ENCODE data around the gene SEC23B.
"Not testable (repeated sequence)": the region's sequence is repeated elsewhere in the genome, so short reads cannot be mapped to it uniquely, and the experiment has no call there.

SEC23B gene

DNA sequence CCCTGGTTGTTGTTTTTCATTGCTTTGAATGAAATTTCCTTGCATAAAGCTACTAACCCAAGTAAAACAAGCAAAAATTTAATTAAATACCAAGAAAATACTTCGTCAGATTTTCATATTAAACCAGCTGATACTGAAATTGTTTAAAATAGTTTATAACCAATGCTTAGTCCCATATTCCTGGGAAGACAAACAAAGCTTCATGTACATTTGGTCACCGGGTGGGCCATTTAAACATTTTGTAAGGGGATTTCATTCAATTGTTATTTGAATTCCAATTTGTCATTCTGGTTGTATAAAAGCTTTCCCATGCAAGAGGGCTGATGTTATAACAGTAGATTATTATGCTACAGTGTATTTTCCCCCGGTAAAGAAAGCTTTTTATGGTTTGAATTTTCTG is 10.1 kb upstream of the SEC23B start:
- Histone ChIP-seq H3K9me3 (ENCODE audit: control insufficient read depth, insufficient read depth, low read length) (no peaks in the 10 kb centered on the region), H3K27me3 (ENCODE audit: control insufficient read depth, insufficient read depth, low read length) (no peaks in the 10 kb centered on the region), H3K9ac (ENCODE audit: low read depth, low read length) (no peak overlapping the region), H3K36me3 (ENCODE audit: control insufficient read depth, insufficient read depth, low read length) (no peaks in the 10 kb centered on the region), H3K4me3 (ENCODE audit: low read depth, low read length) (no peak overlapping the region), H3K4me1 (ENCODE audit: control insufficient read depth, insufficient read depth, low read length) (no peaks in the 10 kb centered on the region)

DNA sequence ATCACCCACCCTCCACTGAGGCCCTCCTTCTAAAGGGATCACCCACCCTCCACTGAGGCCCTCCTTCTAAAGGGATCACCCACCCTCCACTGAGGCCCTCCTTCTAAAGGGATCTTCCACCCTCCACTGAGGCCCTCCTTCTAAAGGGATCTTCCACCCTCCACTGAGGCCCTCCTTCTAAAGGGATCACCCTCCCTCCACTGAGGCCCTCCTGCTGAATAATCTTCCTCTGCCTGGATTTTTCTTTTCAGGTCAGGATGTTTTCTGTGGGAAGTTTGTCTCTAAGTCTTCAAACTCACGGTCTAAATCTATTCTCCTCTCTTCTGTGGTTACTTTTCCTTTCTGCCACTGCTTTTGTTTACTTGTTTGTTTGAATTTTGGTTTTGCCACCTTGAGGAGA is 6.1 kb upstream of the SEC23B start:
- H3K9me3 ChIP-seq (ENCODE audit: control insufficient read depth, insufficient read depth, low read length); H3K4me3 ChIP-seq (ENCODE audit: low read depth, low read length); H3K36me3 ChIP-seq (ENCODE audit: control insufficient read depth, insufficient read depth, low read length); H3K4me1 ChIP-seq (ENCODE audit: control insufficient read depth, insufficient read depth, low read length); H3K27me3 ChIP-seq (ENCODE audit: control insufficient read depth, insufficient read depth, low read length); H3K9ac ChIP-seq (ENCODE audit: low read depth, low read length): not testable (repeated sequence)

DNA sequence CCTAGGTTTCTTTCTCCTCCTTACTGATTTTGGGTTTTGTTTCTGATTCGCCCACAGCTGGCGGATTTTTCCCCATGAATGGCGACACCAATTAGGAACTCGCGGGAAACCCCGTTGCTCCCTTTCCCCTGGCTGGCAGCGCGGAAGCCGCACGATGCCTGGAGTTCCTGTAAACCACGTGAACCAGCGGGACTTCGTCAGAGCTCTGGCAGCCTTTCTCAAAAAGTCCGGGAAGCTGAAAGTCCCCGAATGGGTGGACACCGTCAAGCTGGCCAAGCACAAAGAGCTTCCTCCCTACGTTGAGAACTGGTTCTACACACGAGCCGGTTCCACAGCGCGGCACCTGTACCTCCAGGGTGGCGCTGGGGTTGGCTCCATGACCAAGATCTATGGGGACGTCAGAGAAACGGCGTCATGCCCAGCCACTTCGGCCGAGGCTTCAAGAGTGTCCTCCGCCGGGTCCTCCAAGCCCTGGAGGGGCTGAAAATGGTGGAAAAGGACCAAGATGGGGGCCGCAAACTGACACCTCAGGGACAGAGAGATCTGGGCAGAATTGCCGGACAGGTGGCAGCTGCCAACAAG is 3.2 kb upstream of the SEC23B start:
- no peak overlapping the region for H3K9ac ChIP-seq (ENCODE audit: low read depth, low read length)
- no peak overlapping the region for H3K4me3 ChIP-seq (ENCODE audit: low read depth, low read length)
- no peaks in the 10 kb centered on the region for H3K9me3 ChIP-seq (ENCODE audit: control insufficient read depth, insufficient read depth, low read length)
- H3K4me1 ChIP-seq (ENCODE audit: control insufficient read depth, insufficient read depth, low read length) = no peaks in the 10 kb centered on the region
- H3K36me3 ChIP-seq (ENCODE audit: control insufficient read depth, insufficient read depth, low read length) = no peaks in the 10 kb centered on the region
- no peaks in the 10 kb centered on the region for H3K27me3 ChIP-seq (ENCODE audit: control insufficient read depth, insufficient read depth, low read length)

DNA sequence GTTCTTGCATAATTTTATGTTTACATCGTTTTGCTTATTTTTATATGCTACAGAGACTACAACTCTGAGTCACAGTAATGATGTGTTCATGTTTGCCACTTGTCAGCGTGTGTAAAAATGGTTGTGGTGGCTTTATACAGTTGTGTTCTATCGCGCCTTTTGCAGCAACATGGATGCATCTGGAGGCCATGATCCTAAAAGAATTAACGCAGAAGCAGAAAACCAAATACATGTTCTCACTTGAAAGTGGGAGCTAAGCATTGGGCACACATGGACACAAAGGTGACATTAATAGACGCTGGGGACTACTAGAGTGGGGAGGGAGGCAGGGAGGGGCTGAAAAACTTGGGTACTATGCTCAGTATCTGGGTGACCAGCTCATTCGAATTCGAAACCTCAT is 996 bp upstream of the SEC23B start:
- Histone ChIP-seq H3K9me3 (ENCODE audit: control insufficient read depth, insufficient read depth, low read length) (no peaks in the 10 kb centered on the region), H3K9ac (ENCODE audit: low read depth, low read length) (peak overlapping the region; percentile 48), H3K27me3 (ENCODE audit: control insufficient read depth, insufficient read depth, low read length) (no peaks in the 10 kb centered on the region), H3K36me3 (ENCODE audit: control insufficient read depth, insufficient read depth, low read length) (peaks cover 6% of the 10 kb centered on the region), H3K4me3 (ENCODE audit: low read depth, low read length) (peak overlapping the region; percentile 89), H3K4me1 (ENCODE audit: control insufficient read depth, insufficient read depth, low read length) (no peaks in the 10 kb centered on the region)

DNA sequence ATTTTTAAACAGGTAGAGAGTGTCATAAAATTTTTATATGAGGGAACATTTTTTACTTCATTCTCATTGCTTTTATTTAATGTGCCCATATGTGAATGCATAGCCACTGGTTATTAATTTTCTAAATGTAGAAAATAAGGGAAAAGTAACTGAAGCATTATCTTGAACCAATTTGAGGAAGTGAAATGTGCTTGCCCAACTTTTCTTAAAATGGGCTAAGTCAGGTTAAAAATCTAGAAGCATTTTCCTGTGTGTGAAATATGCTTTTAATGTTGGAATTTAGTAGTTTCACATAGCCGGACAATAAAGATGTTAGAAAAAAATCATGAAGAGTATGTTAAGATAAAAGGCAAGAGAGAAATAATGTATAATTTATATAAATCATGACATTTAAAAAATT is 3.8 kb downstream of the SEC23B start:
- H3K27me3 ChIP-seq (ENCODE audit: control insufficient read depth, insufficient read depth, low read length) = no peaks in the 10 kb centered on the region
- H3K9ac ChIP-seq (ENCODE audit: low read depth, low read length) = no peak overlapping the region
- peaks cover 16% of the 10 kb centered on the region for H3K36me3 ChIP-seq (ENCODE audit: control insufficient read depth, insufficient read depth, low read length)
- H3K4me3 ChIP-seq (ENCODE audit: low read depth, low read length) = no peak overlapping the region
- no peaks in the 10 kb centered on the region for H3K4me1 ChIP-seq (ENCODE audit: control insufficient read depth, insufficient read depth, low read length)
- no peaks in the 10 kb centered on the region for H3K9me3 ChIP-seq (ENCODE audit: control insufficient read depth, insufficient read depth, low read length)

DNA sequence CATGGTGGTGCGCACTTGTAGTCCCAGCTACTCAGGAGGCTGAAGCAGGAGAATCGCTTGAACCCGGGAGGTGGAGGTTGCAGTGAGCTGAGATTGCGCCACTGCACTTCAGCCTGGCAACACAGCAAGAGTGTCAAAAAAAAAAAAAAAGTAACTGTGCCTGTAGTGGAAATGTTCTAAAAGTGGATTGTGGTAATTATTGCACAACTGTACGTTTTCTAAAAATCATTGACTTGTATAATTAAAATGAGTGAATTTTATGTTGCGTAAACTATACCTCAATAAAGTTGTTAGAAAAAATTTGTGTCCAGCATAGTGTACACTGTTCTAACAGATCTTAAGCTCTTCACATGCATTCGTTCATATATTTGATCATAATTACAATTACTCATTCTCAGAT is 5.5 kb downstream of the SEC23B start:
- H3K4me3 ChIP-seq (ENCODE audit: low read depth, low read length) = no peak overlapping the region
- H3K27me3 ChIP-seq (ENCODE audit: control insufficient read depth, insufficient read depth, low read length) = no peaks in the 10 kb centered on the region
- no peaks in the 10 kb centered on the region for H3K9me3 ChIP-seq (ENCODE audit: control insufficient read depth, insufficient read depth, low read length)
- peaks cover 18% of the 10 kb centered on the region for H3K36me3 ChIP-seq (ENCODE audit: control insufficient read depth, insufficient read depth, low read length)
- H3K9ac ChIP-seq (ENCODE audit: low read depth, low read length) = no peak overlapping the region
- no peaks in the 10 kb centered on the region for H3K4me1 ChIP-seq (ENCODE audit: control insufficient read depth, insufficient read depth, low read length)

DNA sequence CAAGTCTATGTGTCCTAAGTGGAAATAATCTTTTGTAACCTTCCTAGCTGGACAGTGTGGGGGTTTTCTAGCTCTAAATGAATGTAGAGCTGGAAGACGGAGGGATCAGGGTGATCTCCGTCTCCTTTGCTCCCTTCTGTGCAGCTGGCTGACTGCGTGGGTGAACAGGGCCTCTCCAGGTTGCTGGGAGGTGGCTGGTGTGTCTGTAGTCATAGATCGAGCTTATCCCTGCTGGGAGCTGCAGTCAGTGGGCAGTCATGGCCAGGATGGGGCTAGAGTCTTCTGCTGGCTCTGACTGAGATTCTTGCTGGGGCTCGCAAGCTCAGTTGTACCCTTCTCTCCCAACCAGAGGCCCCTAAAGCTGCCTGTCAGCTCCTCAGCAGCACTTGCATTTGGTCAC is 6.4 kb downstream of the SEC23B start:
- no peak overlapping the region for H3K9ac ChIP-seq (ENCODE audit: low read depth, low read length)
- no peak overlapping the region for H3K4me3 ChIP-seq (ENCODE audit: low read depth, low read length)
- no peaks in the 10 kb centered on the region for H3K27me3 ChIP-seq (ENCODE audit: control insufficient read depth, insufficient read depth, low read length)
- H3K9me3 ChIP-seq (ENCODE audit: control insufficient read depth, insufficient read depth, low read length) = no peaks in the 10 kb centered on the region
- peaks cover 18% of the 10 kb centered on the region for H3K36me3 ChIP-seq (ENCODE audit: control insufficient read depth, insufficient read depth, low read length)
- no peaks in the 10 kb centered on the region for H3K4me1 ChIP-seq (ENCODE audit: control insufficient read depth, insufficient read depth, low read length)

DNA sequence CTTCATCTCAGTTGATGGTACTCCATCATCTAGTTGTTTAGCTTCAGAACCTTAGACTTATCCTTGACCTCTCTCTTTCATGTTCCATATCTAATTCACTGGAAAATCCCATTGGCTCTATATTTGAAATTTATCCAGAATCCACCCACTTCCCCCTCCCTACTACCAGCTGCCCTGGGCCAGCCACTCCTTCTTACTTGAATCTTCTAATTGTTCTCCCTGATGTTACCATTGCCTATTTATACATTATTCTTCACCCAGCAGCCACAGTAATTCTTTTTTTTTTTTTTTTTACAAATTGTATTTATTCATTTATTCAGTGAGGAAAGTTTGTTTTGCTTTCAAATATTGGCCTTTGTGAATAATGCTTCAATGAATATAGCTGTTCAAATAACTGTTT is 8.2 kb downstream of the SEC23B start:
- H3K27me3 ChIP-seq (ENCODE audit: control insufficient read depth, insufficient read depth, low read length) = no peaks in the 10 kb centered on the region
- H3K9me3 ChIP-seq (ENCODE audit: control insufficient read depth, insufficient read depth, low read length) = no peaks in the 10 kb centered on the region
- H3K36me3 ChIP-seq (ENCODE audit: control insufficient read depth, insufficient read depth, low read length) = peaks cover 14% of the 10 kb centered on the region
- no peak overlapping the region for H3K9ac ChIP-seq (ENCODE audit: low read depth, low read length)
- H3K4me1 ChIP-seq (ENCODE audit: control insufficient read depth, insufficient read depth, low read length) = no peaks in the 10 kb centered on the region
- H3K4me3 ChIP-seq (ENCODE audit: low read depth, low read length) = no peak overlapping the region

DNA sequence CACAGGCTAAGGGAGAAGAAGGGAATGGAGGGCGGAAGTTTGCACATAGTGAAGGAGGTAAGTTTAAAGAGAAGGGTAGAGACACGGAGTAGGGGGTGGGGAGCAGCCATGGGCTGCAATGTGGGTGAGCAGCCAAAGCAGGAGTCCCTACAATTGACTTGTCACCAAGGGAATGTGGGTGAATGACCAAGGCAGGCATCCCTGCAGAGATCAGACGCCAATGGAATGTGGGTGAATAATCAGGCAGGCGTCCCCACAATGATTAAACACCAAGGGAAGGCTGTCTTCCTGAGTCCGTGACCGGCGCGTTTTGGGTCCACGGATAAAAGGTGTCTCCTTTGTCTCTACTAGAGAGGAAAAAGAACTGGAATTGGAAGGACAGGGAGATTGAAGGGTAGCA is 14.3 kb downstream of the SEC23B start:
- not testable (repeated sequence) for H3K27me3 ChIP-seq (ENCODE audit: control insufficient read depth, insufficient read depth, low read length); H3K4me3 ChIP-seq (ENCODE audit: low read depth, low read length); H3K4me1 ChIP-seq (ENCODE audit: control insufficient read depth, insufficient read depth, low read length); H3K9ac ChIP-seq (ENCODE audit: low read depth, low read length); H3K9me3 ChIP-seq (ENCODE audit: control insufficient read depth, insufficient read depth, low read length)
- H3K36me3 ChIP-seq (ENCODE audit: control insufficient read depth, insufficient read depth, low read length) = peaks cover 14% of the 10 kb centered on the region

DNA sequence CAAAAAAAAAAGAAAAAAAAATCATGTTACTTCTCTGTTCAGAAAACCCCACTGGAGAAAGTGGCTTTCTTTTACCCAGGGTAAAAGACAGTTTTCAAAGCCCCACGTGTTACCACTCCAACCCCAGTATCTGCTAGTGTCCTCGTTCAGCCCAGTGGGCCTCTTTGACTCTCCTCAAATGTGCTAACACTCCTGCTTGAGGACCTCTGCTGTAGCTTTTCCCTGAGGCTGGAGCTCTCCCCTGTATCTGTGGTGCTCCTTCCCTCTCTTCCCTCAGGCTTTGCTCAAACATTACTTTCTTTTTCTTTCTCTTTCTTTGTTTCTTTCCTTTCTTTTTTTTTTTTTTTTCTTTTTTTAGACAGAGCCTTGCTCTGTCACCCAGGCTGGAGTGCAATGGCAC is 15.3 kb downstream of the SEC23B start:
- no peak overlapping the region for H3K9ac ChIP-seq (ENCODE audit: low read depth, low read length)
- no peaks in the 10 kb centered on the region for H3K9me3 ChIP-seq (ENCODE audit: control insufficient read depth, insufficient read depth, low read length)
- no peaks in the 10 kb centered on the region for H3K4me1 ChIP-seq (ENCODE audit: control insufficient read depth, insufficient read depth, low read length)
- no peak overlapping the region for H3K4me3 ChIP-seq (ENCODE audit: low read depth, low read length)
- peaks cover 20% of the 10 kb centered on the region for H3K36me3 ChIP-seq (ENCODE audit: control insufficient read depth, insufficient read depth, low read length)
- H3K27me3 ChIP-seq (ENCODE audit: control insufficient read depth, insufficient read depth, low read length) = no peaks in the 10 kb centered on the region

DNA sequence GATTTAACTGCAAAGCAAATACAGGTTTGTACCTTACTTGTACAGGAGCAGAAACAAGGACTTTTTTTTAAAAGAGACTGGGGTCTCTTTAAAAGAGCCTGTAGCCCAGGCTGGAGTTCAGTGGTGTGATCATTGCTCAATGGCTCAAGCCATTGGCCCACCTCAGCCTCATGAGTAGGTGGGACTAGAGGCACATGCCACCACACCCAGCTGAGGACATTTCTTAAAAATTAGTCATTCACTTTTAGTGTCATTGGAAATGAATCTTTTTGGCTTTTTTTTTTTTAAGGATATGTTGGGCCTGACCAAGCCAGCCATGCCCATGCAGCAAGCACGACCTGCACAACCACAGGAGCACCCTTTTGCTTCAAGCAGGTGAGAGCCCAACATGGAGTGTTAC is 16.9 kb downstream of the SEC23B start:
- no peak overlapping the region for H3K4me3 ChIP-seq (ENCODE audit: low read depth, low read length)
- H3K4me1 ChIP-seq (ENCODE audit: control insufficient read depth, insufficient read depth, low read length) = no peaks in the 10 kb centered on the region
- no peaks in the 10 kb centered on the region for H3K9me3 ChIP-seq (ENCODE audit: control insufficient read depth, insufficient read depth, low read length)
- peaks cover 31% of the 10 kb centered on the region for H3K36me3 ChIP-seq (ENCODE audit: control insufficient read depth, insufficient read depth, low read length)
- H3K27me3 ChIP-seq (ENCODE audit: control insufficient read depth, insufficient read depth, low read length) = no peaks in the 10 kb centered on the region
- H3K9ac ChIP-seq (ENCODE audit: low read depth, low read length) = no peak overlapping the region

DNA sequence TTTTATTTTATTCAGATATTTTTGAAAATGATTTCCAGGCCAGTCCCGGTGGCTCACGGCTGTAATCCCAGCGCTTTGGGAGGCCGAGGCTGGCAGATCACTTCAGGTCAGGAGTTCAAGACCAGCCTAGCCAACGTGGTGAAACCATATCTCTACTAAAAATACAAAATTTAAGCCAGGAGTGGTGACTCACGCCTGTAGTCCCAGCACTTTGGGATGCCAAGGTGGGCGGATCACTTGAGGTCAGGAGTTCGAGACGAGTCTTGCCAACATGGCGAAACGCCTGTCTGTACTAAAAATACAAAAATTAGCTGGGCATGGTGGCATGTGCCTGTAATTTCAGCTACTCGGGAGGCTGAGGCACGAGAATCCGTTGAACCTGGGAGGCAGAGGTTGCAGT is 19.0 kb downstream of the SEC23B start:
- H3K9ac ChIP-seq (ENCODE audit: low read depth, low read length); H3K4me3 ChIP-seq (ENCODE audit: low read depth, low read length); H3K27me3 ChIP-seq (ENCODE audit: control insufficient read depth, insufficient read depth, low read length); H3K9me3 ChIP-seq (ENCODE audit: control insufficient read depth, insufficient read depth, low read length); H3K4me1 ChIP-seq (ENCODE audit: control insufficient read depth, insufficient read depth, low read length): not testable (repeated sequence)
- peaks cover 40% of the 10 kb centered on the region for H3K36me3 ChIP-seq (ENCODE audit: control insufficient read depth, insufficient read depth, low read length)

DNA sequence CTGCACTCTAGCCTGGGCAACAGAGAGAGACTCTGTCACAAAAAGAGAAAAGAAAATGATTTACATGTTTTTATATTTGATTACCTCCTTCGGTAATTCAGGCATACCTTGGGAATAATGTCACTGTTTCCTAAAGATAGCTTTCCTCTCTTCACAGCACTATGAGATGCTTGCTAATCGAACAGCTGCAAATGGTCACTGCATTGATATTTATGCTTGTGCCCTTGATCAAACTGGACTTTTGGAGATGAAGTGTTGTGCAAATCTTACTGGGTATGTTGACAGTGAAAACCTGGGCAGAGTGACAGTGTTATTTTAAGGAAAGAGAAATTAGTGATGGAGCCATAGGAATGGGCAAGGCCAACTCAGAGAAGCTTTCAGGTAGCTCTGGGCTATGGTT is 19.6 kb downstream of the SEC23B start:
- Histone ChIP-seq H3K4me3 (ENCODE audit: low read depth, low read length) (no peak overlapping the region), H3K27me3 (ENCODE audit: control insufficient read depth, insufficient read depth, low read length) (no peaks in the 10 kb centered on the region), H3K9ac (ENCODE audit: low read depth, low read length) (no peak overlapping the region), H3K36me3 (ENCODE audit: control insufficient read depth, insufficient read depth, low read length) (peaks cover 40% of the 10 kb centered on the region), H3K9me3 (ENCODE audit: control insufficient read depth, insufficient read depth, low read length) (no peaks in the 10 kb centered on the region), H3K4me1 (ENCODE audit: control insufficient read depth, insufficient read depth, low read length) (no peaks in the 10 kb centered on the region)

Measured in iPS-15b (cell line).